C4-2B (cell line): ENCODE results near the gene TRIML1.

Source experiments
- CTCF ChIP-seq: fragments of 450-650 bp; conservative IDR thresholded peaks from 2 replicates; pipeline ENCODE4 v1.5.1; 2017; ENCODE audit warnings: mild to moderate bottlenecking
- ZFX ChIP-seq: fragments of 450-650 bp; IDR thresholded peaks from 2 replicates; pipeline ENCODE4 v1.6.1; 2017

- TF ChIP-seq CTCF, result no peak
- TF ChIP-seq ZFX, result no peak
Observed at GRCh38 chr4:188139141-188139540, at the start of gene TRIML1.
